Measurements from ENCODE around the gene FOXK1. TPM values are rescaled to one million over a fixed set of nuclear protein-coding genes. Genes with fewer than 3 reads are reported as not detected.

The FOXK1 gene
- total RNA-seq, 2 experiments from 2014 or later, result 67.8 to 68.1 TPM

DNA sequence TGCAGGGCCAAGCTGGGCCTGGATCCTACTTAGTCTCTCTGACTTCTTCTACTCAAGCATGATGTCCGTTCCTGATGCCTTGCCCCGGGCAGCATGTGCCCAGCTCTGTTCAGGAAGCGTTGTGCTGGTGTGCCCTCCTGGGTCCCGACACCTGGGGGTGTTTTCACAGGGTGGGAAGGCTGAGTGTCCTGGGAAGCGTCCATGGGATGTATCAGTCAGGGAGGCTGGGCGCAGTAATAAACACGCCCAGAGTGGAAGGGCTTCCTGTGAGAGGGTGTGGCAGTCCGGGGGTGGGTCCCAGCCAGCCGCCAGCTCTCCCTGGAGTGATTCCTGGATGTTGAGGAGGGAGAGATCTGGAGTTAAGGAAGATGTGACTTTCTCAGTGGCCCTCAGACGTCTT lies 29.0 kb downstream of the FOXK1 start:
- DNase-seq (no peak), ATAC-seq (ENCODE audit: poor library complexity) (no peak)
- Histone ChIP-seq H3K27ac (ENCODE audit: low read depth in 1 of 2, low read length in 2 of 2) (no peak overlapping the region), H3K9me3 (ENCODE audit: control insufficient read depth in 1 of 2, insufficient read depth in 1 of 2, low read length in 2 of 2) (peaks cover 0 to 4% of the 10 kb centered on the region in 2 experiments), H3K4me3 (ENCODE audit: low read length) (no peak overlapping the region), H3K36me3 (ENCODE audit: insufficient read depth, low read length) (no peaks in the 10 kb centered on the region), H3K27me3 (ENCODE audit: control insufficient read depth in 1 of 2, insufficient read depth in 2 of 2, low read length in 2 of 2) (no peaks in the 10 kb centered on the region), H3K4me1 (ENCODE audit: insufficient read depth, low read length) (peaks cover 59% of the 10 kb centered on the region)
- H3K36me3 Mint-ChIP-seq (ENCODE audit: low read depth), result peaks cover 38% of the 10 kb centered on the region
- POLR2A ChIA-PET, result interaction anchor here (1.2 kb wide), 1 partner anchor 22 kb away, joined by 3 read pairs; no protein-coding TSS in a partner anchor
- CTCF ChIA-PET, result no interaction called here
- TF ChIP-seq, protein P1, sequence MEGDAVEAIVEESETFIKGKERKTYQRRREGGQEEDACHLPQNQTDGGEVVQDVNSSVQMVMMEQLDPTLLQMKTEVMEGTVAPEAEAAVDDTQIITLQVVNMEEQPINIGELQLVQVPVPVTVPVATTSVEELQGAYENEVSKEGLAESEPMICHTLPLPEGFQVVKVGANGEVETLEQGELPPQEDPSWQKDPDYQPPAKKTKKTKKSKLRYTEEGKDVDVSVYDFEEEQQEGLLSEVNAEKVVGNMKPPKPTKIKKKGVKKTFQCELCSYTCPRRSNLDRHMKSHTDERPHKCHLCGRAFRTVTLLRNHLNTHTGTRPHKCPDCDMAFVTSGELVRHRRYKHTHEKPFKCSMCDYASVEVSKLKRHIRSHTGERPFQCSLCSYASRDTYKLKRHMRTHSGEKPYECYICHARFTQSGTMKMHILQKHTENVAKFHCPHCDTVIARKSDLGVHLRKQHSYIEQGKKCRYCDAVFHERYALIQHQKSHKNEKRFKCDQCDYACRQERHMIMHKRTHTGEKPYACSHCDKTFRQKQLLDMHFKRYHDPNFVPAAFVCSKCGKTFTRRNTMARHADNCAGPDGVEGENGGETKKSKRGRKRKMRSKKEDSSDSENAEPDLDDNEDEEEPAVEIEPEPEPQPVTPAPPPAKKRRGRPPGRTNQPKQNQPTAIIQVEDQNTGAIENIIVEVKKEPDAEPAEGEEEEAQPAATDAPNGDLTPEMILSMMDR (IDR thresholded peaks at IDR 0.05), result no peak
- intact Hi-C loops (cut with DNase I, micrococcal nuclease), result no loop called here
- no peaks in the 10 kb centered on the region for H3K9me3 Mint-ChIP-seq
- no peak overlapping the region for H3K4me3 Mint-ChIP-seq
- H3K27ac Mint-ChIP-seq, result peak overlapping the region; percentile 51
- peaks cover 75% of the 10 kb centered on the region for H3K4me1 Mint-ChIP-seq (ENCODE audit: low read depth)
- H3K27me3 Mint-ChIP-seq, result no peaks in the 10 kb centered on the region

DNA sequence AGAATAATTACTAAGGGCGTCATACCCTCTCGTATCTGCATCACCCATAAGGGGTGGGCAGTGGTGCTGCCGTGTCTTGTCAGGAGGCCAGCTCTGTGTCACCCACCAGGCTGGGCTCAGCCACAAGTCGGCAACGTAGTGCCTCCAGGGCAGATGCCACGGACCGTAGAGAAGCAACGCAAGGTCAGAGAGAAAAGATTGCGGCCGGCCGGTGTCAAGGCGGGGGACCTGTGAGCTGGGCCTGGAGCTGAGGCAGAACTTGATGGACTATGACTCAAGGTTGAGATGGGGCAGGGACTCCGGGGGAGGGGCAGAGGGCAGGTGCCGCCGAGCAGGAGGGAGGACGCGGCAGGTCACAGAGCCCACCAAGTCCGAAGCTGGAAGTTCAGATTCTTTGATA lies 29.5 kb downstream of the FOXK1 start:
- ChIA-PET CTCF (no interaction called here), POLR2A (interaction anchor here (1.2 kb wide), 1 partner anchor 21 kb away, joined by 3 read pairs; no protein-coding TSS in a partner anchor)
- DNase-seq, result no peak
- peak overlapping the region; percentile 51 for H3K27ac Mint-ChIP-seq
- no peak overlapping the region for H3K4me3 ChIP-seq (ENCODE audit: low read length)
- peaks cover 75% of the 10 kb centered on the region for H3K4me1 Mint-ChIP-seq (ENCODE audit: low read depth)
- no peaks in the 10 kb centered on the region for H3K36me3 ChIP-seq (ENCODE audit: insufficient read depth, low read length)
- no peak for ATAC-seq (ENCODE audit: poor library complexity)
- peaks cover 41% of the 10 kb centered on the region for H3K36me3 Mint-ChIP-seq (ENCODE audit: low read depth)
- intact Hi-C loops (cut with DNase I, micrococcal nuclease), result no loop called here
- no peaks in the 10 kb centered on the region for H3K27me3 Mint-ChIP-seq
- peaks cover 0 to 4% of the 10 kb centered on the region in 2 experiments for H3K9me3 ChIP-seq (ENCODE audit: control insufficient read depth in 1 of 2, insufficient read depth in 1 of 2, low read length in 2 of 2)
- no peaks in the 10 kb centered on the region for H3K27me3 ChIP-seq (ENCODE audit: control insufficient read depth in 1 of 2, insufficient read depth in 2 of 2, low read length in 2 of 2)
- TF ChIP-seq, protein P1 (IDR thresholded peaks at IDR 0.05), result no peak
- H3K4me3 Mint-ChIP-seq, result no peak overlapping the region
- no peak overlapping the region for H3K27ac ChIP-seq (ENCODE audit: low read depth in 1 of 2, low read length in 2 of 2)
- no peaks in the 10 kb centered on the region for H3K9me3 Mint-ChIP-seq
- peaks cover 56% of the 10 kb centered on the region for H3K4me1 ChIP-seq (ENCODE audit: insufficient read depth, low read length)

DNA sequence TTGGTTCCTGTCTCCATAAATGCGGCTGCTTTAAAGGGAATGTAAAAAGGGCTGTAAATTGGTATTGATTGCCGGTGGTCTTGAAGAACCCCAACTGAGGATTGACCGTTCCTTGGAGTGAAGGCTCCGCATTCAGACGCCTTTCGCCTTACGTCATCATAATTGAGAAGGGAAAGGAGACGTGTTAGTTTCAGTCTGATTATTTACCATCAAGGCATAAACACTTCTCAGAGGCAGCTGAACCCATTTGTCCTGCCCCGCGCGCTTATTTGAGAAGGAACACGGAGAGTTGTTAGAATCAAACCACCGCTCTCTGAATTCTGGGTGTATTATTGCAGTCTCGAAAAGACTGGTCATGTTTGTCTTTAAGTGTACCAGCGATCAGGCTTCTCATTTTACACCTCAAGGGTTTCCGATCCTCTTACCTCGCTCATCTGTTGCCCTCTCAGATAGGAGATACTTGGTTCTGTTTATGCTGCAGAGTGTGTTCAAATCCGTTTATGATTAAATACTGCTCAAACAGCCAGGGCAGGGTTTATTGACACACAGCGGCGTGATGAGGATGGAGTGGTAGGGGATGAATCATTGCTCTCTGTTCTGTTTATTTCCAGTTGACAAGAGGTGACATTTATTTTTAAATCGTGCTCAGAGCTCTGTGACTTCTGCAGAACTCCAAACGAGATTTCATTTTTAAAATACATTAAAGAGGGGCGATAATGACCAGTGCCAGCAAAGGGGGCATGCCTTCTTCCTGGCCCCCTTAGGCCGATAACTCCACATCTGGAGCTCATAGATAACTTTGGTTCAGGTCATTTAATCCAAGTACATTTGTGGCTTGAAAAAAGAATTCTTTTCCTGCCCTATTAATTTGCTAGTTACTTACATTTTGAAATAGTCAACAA lies 30.4 kb downstream of the FOXK1 start:
- H3K9me3 ChIP-seq (ENCODE audit: control insufficient read depth in 1 of 2, insufficient read depth in 1 of 2, low read length in 2 of 2), result peaks cover 0 to 4% of the 10 kb centered on the region in 2 experiments
- Mint-ChIP-seq H3K36me3 (ENCODE audit: low read depth) (peaks cover 45% of the 10 kb centered on the region), H3K9me3 (no peaks in the 10 kb centered on the region), H3K27me3 (no peaks in the 10 kb centered on the region), H3K4me1 (ENCODE audit: low read depth) (peaks cover 72% of the 10 kb centered on the region), H3K27ac (peak overlapping the region; percentile 49), H3K4me3 (no peak overlapping the region)
- intact Hi-C loops (cut with DNase I, micrococcal nuclease), result no loop called here
- H3K27ac ChIP-seq (ENCODE audit: low read depth in 1 of 2, low read length in 2 of 2), result no peak overlapping the region
- ChIA-PET POLR2A (no interaction called here), CTCF (no interaction called here)
- H3K27me3 ChIP-seq (ENCODE audit: control insufficient read depth in 1 of 2, insufficient read depth in 2 of 2, low read length in 2 of 2), result no peaks in the 10 kb centered on the region
- H3K36me3 ChIP-seq (ENCODE audit: insufficient read depth, low read length), result no peaks in the 10 kb centered on the region
- H3K4me1 ChIP-seq (ENCODE audit: insufficient read depth, low read length), result peaks cover 53% of the 10 kb centered on the region
- TF ChIP-seq, protein P1 (IDR thresholded peaks at IDR 0.05), result no peak
- H3K4me3 ChIP-seq (ENCODE audit: low read length), result no peak overlapping the region
- ATAC-seq (ENCODE audit: poor library complexity), result peak; percentile 21
- DNase-seq, result peak in 2 of 14 experiments; percentile 30 to 48

Data from CD4-positive, alpha-beta T cell (primary cell).